Progenitor cell of endocrine pancreas (in vitro differentiated cells): ENCODE data around the gene TTK. TPM values are rescaled to one million over a fixed set of nuclear protein-coding genes. Genes with fewer than 3 reads are reported as not detected.

Experiments used
- DNase-seq: peaks from one replicate; pipeline ENCODE4 v3.0.0; 2021; ENCODE audit warnings: low spot score; ENCODE audit not compliant: unreplicated experiment
- H3K27ac Mint-ChIP-seq: 2 replicates; pipeline ENCODE4 v1.8.0; 2021; ENCODE audit warnings: mild to moderate bottlenecking, moderate library complexity, mixed read lengths
- H3K27me3 Mint-ChIP-seq: 2 replicates; pipeline ENCODE4 v1.8.0; 2021; ENCODE audit warnings: mixed read lengths
- H3K36me3 Mint-ChIP-seq: 2 replicates; pipeline ENCODE4 v1.8.0; 2022; ENCODE audit warnings: mixed read lengths; ENCODE audit not compliant: insufficient read depth
- H3K4me1 Mint-ChIP-seq: 2 replicates; pipeline ENCODE4 v1.8.0; 2021; ENCODE audit warnings: low read depth, mixed read lengths
- H3K4me3 Mint-ChIP-seq: 2 replicates; pipeline ENCODE4 v1.8.0; 2021; ENCODE audit warnings: low read depth, mild to moderate bottlenecking, moderate library complexity, mixed read lengths
- H3K9me3 Mint-ChIP-seq: 2 replicates; pipeline ENCODE4 v1.8.0; 2021; ENCODE audit warnings: low read depth, mixed read lengths
- CTCF ChIP-seq: fragments of 200-600 bp; sonication (generic); IDR thresholded peaks from one replicate; pipeline ENCODE4 v1.5.0; 2021; ENCODE audit warnings: antibody characterized with exemption, mild to moderate bottlenecking; ENCODE audit not compliant: unreplicated experiment
- total RNA-seq: library from RNA; stranded (reverse); gene quantifications from 2 replicates; pipeline ENCODE4 v1.2.1, GENCODE V29; 2021

The TTK gene
- total RNA-seq, 1 donor from 2014 or later, result 22.1 TPM

GRCh38 chr6:80020381-80021120 lies 16.1 kb downstream of the TTK start:
- H3K27me3 Mint-ChIP-seq, result no peaks in the 10 kb centered on the region
- H3K9me3 Mint-ChIP-seq, result no peaks in the 10 kb centered on the region
- TF ChIP-seq CTCF, result no peak
- H3K36me3 Mint-ChIP-seq, result peaks cover 2% of the 10 kb centered on the region
- peaks cover 27% of the 10 kb centered on the region for H3K4me1 Mint-ChIP-seq
- peak overlapping the region; percentile 88 for H3K27ac Mint-ChIP-seq
- no peak for DNase-seq
- peak overlapping the region; percentile 15 for H3K4me3 Mint-ChIP-seq

- Mint-ChIP-seq H3K27me3 (no peaks in the 10 kb centered on the region), H3K4me3 (no peak overlapping the region), H3K9me3 (no peaks in the 10 kb centered on the region), H3K36me3 (peaks cover 2% of the 10 kb centered on the region), H3K4me1 (peaks cover 27% of the 10 kb centered on the region), H3K27ac (no peak overlapping the region)
- no peak for TF ChIP-seq CTCF
- DNase-seq, result no peak
These were observed 16.7 kb downstream of the TTK start for GRCh38 chr6:80021131-80021530.

- TF ChIP-seq CTCF, result no peak
- H3K4me3 Mint-ChIP-seq, result no peak overlapping the region
- peaks cover 23% of the 10 kb centered on the region for H3K4me1 Mint-ChIP-seq
- H3K36me3 Mint-ChIP-seq, result peaks cover 2% of the 10 kb centered on the region
- DNase-seq, result no peak
- H3K27ac Mint-ChIP-seq, result no peak overlapping the region
- H3K9me3 Mint-ChIP-seq, result no peaks in the 10 kb centered on the region
- no peaks in the 10 kb centered on the region for H3K27me3 Mint-ChIP-seq
These were observed 17.1 kb downstream of the TTK start for GRCh38 chr6:80021591-80021990.

GRCh38 chr6:80022803-80023202 lies 18.4 kb downstream of the TTK start:
- no peak for TF ChIP-seq CTCF
- no peak overlapping the region for H3K27ac Mint-ChIP-seq
- peaks cover 18% of the 10 kb centered on the region for H3K4me1 Mint-ChIP-seq
- H3K36me3 Mint-ChIP-seq, result peaks cover 4% of the 10 kb centered on the region
- no peaks in the 10 kb centered on the region for H3K27me3 Mint-ChIP-seq
- DNase-seq, result no peak
- H3K4me3 Mint-ChIP-seq, result no peak overlapping the region
- H3K9me3 Mint-ChIP-seq, result no peaks in the 10 kb centered on the region

- Mint-ChIP-seq H3K4me3 (no peak overlapping the region), H3K4me1 (no peaks in the 10 kb centered on the region), H3K27ac (no peak overlapping the region), H3K27me3 (no peaks in the 10 kb centered on the region), H3K36me3 (peaks cover 11% of the 10 kb centered on the region), H3K9me3 (no peaks in the 10 kb centered on the region)
- DNase-seq, result no peak
- no peak for TF ChIP-seq CTCF
These were observed 24.1 kb downstream of the TTK start for GRCh38 chr6:80028589-80028988.
